HK-2 (cell line): Measurements from ENCODE around the gene CXXC5.

Experiments used
- DNase-seq: peaks from one replicate; pipeline ENCODE4 v3.0.0-alpha.2; 2018; ENCODE audit not compliant: unreplicated experiment

CXXC5 gene

DNA sequence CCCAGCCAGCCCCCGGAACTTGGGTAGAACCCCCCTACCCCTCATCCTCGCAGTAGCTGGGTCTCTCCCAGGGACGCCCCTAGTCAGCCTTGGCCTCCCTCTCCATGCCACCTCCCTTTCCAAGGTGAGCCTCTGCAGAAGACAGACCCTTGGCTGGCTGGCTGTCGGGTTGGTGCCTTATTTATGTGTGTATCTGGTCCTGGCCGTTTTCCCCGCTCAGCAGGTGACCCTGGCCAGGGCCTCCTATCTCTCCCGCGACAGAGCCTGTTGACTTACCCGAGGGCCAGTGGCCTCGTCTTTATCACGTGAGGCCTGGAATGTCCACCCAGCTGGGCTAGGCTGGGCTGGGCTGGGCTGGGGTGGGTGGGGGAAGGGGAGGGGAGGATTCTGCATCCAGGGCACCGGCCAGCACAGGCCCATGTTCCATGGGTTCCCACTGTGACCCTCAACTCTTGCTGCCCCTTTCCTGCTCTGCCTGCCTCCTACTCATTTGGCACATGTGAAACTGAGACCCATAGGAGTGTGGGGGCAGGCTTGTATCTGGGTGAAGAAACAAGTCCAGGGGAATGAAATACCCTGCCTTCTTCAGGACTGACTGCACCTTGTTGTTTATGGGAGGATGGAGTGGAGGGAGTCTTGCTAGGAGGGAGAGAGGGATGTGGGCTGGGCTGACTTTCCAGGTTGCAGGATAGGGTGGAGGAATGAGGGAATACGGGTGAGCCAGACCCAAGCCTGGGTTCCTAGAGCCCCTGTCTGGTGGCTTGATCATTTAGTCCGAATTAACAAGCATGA is 3.1 kb downstream of the CXXC5 start:
- peak; percentile 55 for DNase-seq

DNA sequence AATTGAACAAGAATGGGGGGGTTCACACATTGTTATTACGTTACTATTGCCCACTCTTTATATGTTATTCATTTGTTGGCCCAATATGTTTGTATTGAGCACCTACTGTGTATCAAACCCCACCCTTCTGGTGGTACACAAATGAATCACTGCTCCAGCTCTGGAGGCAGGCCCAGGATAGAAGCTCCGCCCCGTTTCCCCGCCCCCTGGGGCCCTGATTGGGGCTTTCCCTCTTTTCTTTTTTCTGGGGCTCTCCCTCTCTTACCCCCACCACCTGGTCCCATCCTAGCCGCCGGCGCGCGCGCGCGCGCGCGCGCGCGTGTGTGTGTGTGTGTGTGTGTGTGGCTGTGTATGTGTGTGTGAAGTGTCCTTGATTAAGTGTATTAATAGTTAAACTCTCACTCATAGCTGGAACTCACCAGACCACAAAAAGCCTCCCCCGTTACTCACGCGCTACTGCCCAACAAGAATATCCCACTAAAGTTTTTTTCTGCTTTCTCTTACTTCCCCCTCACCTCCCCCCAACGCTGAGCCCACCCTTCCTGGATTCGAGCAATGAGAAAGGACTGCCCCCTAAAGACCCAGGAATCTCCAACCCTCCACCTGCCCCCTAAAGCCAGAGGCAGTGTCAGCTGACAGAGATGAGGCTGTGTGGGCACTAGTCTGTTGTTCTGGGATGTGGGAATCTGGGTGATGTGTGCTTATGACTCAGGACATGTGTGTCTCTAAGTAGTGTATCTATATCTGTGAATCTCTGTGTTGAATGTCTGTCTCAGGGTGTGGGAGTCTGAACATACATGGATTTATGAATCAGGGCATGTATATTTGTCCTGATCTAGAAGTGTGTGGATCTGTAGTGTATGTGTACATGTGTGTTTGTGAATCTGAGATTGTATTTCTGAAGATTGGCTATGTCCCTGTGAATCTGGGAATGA is 4.0 kb downstream of the CXXC5 start:
- DNase-seq = peak; percentile 90

DNA sequence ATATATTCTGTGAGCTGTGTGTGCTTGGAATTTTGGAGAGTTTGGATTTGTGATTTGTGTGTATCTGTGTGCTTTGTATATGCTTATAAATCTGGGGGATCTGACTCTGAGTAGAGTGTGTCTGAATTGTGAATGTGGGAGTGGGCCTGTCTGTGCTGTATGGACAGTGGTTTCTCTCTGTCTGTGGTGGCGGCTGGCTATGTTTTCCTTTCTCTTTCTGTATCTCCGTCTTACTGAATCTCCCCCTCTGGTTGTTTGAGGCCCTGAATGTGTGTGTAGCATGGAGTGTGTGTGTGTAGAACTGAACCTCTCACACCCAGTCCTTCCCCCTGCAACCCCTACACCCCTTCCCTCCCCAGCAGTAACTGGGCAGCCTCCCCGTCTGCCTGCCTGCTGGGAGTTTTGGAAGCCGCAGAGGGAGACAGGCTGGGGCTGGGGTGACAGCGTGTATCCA is 4.7 kb downstream of the CXXC5 start:
- DNase-seq = no peak

DNA sequence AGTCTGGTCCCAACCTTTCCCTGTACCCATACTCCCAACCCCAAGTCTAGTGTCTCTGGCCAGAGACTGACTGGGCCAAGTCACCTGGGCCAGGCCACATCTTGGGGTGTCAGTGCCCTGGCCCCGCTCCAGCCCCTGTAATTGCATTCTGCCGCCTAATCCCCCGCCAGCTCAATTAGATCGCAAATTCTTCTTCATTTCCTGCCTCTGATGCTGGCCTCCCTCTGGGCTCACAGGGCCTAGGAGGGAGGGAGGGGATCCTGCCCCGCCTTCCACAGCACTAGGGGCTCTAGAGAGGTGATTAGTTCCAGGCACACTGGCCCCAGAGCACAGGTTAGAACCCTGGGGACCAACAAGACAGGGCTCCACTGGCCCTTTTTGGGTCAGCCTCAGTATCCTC is 5.5 kb downstream of the CXXC5 start:
- no peak for DNase-seq

DNA sequence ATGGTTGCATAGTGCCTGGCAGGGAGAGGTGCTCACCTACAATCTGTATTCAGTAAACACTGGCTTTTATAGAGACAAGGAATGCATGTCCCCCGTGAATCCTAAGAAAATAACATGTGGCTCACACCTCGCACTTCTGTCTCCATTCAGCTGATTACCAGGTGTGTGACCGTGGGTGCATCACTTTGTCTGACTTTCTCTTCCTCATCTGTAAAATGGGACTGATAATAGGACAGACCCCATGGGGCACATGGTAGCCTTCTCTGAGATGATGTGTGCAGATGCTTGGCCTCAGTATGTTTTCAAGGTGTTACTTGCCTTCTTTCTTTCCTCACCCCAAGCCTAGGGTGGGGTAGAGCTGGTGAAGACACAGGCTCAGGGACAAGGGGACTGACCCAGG is 6.3 kb downstream of the CXXC5 start:
- DNase-seq = no peak

DNA sequence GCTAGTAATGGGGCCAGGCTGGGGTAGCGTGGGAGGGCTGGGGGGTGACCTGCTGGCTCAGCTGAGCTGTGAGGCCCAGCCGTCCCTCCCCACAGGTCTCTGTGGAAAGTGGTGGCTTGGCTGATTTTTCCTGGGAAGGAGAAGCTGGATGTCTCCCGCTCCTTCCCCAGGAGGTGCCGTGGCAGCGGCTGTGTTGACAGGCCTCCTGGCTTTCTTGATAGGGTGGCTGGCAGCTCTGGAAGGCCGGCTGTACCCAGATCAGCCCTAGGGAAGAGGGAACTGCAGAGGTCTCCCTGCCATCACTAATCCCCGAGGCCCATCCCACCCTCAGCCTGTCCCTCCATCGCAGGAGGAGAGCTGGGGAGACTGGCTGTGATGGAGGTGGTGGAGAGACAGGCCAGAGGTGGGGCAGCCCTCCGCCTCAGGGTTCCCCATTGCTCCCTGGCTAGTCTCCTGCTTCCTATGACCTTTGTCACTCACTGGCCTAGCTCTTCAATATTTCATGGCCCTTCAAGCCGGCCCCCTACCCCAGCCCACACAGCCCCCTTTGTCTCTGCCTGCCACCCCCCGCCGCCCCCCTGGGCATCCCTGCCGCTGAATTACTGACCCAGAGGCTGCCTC is 6.8 kb downstream of the CXXC5 start:
- DNase-seq = no peak

DNA sequence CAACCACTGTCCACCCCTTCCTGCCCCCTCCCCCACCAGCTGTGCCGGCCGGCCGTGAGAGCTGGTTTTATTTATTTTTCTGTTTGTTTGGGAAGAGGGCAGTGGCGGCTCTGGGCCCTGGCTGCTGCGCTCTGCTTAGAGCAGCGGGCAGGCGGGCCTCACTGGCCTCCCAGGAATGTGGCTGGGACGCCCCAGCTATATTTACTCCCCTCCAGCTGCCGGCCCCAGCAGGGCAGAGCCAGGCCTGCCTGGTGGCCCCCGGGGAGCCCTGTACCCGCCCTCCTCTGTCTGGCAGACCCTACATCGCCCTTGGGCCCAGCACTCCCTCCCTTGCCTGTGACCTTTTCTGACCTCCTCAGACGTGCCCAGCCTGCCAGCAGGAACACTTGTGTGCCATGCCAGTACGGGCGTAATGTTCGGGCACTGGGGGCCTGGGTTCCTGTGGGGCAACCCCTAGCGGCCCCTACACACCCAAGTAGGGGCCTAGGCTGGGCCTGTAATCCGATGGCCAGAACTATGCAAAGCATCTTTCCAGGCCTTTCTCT is 7.7 kb downstream of the CXXC5 start:
- no peak for DNase-seq

DNA sequence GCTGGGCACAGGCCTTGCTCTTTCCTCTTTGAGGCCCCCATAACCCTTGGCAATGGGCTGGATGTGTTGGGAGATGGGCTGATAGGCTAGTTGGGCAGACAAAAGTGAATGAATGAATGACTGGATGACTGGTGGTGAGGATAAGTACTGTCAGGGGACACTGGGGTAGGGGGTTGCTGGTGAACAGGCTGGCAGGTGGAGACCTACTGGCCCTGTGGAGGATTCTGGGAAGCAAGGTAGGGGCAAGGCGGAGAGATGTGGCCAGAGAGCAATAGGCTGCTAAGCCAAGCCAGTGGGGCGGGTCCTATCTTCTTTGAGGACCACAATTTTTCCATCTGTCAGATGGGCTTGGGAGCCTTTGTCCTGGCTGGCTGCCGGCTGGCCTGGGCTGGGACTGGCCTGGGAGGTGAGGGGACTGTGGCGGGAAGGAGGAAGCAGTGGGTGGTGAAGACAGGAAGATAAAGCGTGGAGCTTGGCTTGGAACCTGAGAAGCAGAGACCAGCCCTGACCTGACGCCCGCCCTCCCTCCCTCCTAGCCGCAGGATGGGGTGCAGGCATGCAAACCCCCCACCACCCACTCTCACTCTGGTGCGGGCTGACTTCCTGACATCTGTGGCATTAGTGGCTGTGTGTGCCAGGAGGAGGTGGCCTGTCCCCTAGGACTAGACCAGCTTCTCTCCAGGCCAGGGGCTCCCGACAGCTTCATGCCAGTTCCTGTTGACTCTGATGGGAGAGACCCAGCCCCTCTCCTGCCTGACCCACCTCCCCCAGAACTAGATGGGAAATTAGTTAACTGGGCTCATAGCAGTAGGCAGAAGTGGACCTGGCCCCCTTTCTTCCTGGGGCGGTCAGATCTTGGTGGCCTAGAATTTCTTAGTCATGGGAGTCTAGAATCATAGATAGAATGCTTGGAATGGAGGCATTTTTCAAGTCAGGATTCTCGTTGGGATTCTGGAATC is 9.5 kb downstream of the CXXC5 start:
- DNase-seq = peak; percentile 59

DNA sequence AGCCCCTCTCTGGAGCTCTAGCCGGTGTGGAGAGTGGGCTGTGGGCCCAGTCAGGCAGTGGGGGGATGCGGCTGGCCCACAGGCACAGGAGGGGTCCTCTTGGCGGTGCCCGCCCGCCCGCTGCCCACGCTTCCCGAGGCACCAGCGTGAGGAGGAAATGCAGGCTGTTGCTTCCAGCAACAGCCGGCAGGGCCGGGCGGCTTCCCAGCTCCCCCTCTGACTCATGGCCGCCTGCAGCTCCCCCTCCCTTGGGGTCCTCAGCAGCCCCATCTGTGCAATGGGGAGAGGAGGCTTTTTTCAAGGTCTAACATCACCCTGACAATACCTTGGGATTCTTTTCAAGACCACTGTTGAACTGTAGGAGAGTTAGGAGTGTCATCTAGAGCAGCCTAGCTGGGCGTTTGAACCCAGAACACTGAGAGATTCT is 10.4 kb downstream of the CXXC5 start:
- peak; percentile 51 for DNase-seq

DNA sequence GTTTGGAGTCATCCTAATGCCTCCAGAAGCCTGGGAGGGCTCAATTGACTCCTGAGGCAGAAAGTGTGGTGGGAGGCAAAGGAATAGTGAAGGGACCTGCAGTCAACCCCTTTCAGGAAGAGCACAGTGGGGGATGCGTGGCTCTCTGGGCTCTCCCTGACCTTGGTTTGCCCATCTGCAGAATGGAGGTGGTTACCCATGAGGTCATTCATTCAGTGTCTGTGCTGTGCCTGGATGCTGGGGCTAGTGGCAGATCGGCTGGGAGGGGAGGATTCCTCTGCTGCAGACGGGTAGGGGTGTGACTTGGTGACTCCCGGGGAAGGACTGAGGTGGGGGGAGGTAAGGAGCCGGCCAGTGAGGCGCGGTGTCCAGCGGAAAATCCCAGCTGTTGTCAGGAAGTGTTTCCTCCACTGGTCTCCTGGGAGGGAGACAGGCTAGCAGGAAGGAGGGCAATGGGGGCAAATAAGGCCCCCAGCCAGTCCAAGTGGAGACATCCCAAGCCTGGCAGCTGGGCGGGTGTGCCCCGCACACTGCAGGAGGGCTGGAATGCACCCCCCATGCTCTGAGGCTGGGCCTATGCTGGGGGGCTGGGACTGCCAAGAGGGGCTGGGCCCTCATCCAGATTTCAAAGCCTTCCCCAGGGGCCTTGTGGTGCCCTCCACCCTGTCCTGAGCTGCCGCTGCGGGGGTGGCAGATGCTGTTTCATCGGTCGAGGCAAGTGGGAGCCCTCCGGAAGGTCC is 10.9 kb downstream of the CXXC5 start:
- DNase-seq = peak; percentile 85

DNA sequence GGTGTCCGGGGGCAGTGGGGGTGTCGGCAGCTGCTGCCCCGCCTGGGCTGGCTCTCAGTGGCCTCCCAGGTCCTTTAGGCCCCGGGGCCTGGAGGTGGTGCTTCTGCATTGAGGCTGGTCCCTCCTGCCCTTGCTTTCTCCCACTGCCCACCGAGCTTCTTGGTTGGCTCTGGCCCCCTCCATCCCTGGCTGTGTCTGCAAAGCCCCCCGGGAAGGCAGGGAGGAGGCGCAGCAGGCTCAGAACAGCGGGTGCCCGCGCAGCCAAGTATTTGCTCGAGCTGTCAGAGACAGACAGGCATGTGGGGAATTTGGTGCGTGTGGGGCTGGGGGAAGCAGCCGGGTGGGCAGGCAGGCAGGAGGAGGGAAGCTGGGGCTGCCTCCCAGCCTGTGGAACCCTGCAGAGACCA is 11.5 kb downstream of the CXXC5 start:
- DNase-seq = no peak

DNA sequence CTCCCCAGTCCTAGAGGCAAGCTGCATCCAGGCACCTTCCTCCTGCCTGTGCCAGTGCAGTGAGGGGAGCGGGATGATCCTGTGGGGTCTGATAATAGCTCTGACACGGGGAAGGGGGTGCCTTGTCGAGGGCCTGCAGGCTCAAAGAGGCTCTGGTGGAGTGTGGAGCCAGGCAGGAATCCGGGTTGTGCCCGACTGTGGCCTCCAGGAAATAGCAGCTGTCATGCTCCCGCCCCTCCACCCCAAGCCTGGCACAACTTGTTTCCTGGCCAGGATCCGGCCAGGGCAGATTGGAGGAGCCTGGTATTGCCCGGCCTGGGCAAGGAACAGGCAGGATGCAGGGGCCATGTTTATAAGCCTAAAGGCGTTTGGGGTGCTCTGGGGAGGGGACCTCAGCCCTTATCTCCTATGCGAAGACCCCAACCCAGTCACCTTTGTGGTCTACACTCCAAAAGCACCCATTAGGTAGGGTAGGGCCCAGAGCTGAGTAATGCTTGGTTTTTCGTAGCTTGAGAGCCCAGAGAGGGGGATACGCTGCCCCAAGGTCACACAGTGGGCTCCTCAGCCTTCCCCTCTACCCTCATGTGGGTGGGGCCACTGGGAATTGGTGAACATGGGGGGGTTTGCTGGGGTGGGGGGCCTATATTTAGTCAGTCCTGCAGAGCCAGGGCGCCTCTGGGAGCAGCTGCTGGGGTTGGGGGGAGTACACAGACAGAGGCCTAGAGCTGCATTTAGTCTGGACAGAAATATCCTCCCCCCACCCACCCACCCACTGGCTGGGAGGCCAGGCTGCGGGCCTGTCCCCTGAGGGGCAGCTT is 12.2 kb downstream of the CXXC5 start:
- DNase-seq = peak; percentile 70

DNA sequence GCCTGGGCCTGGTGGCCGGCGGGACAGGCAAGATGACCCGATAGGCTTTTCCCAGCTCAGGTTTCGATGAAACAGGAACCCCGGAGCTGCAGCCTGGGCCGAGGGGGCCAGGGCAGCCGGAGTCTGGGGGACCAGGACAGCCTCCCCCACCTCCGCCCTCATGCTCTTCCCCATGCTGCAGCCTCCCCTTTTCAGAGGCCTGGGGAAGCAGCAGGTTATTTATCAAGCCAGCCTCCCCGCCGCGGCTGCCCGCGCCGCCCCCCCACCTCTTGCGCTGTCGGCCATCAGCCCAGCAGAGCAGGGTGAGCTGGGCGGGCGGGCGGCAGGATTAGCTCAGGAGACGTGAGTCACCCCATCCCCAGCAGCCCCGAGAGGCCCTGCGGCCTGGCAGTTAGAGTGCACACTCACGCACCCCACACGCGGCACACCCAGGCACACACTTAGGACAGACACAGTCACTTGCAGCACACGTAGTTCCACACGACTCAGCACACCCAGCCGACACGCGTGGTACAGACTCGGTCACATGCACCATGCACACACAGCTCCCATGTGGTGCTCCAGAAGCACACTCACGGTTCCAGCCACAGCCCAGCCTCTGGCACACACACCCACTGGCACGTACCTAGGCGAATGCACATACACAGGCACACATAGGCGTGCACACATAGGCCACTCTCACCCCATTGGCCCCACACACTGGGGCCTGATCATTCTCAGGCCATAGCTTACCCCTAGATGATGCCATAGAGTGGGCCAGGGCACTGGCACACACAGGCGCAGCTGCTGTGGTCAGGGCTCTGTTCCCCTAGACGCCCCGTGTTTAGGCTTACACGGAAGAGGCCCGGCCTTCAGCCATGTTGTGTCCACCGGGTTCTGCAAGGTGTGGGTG is 13.0 kb downstream of the CXXC5 start:
- DNase-seq = peak; percentile 89

DNA sequence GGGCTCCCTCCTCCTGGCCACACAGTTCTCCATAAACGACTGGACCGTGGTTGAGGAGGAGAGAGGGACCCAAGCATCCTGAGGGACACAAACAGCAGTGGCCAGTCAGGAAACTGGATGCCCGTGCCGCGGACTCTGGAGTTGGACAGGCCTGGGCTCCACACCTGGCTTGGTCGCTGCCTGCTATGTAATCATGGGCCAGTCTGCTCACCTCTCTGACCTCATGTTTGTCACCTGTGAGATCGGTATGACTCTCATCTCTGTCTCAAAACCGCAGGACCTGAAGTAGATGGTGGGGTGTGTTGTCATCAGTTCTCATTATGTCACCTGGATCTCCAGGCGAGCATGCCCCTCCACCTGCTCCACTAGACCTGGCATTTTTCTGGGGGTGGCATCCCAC is 14.5 kb downstream of the CXXC5 start:
- no peak for DNase-seq

DNA sequence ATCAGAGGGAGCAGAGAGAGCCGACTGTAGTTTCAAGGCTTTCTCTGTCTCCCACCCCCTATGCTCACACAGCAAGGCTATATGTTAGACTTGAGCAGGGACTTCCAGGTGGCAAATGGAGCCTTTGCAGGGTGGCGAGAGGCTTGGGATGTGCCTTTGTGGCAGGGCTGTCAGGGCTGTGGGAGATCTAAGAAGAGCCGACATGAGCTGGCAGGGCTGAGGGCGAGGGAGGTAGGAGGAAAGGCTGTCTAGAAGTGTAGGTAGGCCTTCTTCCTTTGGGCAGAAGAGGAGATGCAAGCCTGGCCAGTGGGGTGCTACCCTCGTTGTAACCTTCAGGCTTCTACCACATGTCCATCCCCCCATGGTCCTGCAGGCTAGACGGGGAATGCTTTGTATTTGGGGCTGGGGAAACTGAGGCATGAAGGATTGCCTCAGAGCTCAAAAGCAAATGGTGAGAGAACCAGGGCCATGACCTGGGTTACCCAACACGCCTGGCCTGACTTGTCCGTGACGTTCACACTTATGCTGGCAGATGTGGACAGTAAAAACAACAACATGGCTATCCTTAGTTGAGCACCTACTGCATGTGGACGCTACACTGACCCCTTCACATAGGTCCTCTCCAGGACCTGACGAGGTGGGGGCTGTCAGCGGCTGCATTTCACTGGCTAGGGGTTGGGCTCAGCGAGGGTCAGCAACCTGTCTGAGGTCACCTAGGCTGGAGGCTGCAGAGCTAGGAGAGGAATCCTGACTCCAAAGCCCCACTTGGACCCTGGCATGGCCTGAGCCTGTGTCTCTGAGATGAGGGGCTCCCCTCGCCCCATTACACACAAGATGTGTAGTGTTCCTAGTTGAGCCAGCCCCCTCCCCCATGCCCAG is 15.3 kb downstream of the CXXC5 start:
- DNase-seq = no peak

DNA sequence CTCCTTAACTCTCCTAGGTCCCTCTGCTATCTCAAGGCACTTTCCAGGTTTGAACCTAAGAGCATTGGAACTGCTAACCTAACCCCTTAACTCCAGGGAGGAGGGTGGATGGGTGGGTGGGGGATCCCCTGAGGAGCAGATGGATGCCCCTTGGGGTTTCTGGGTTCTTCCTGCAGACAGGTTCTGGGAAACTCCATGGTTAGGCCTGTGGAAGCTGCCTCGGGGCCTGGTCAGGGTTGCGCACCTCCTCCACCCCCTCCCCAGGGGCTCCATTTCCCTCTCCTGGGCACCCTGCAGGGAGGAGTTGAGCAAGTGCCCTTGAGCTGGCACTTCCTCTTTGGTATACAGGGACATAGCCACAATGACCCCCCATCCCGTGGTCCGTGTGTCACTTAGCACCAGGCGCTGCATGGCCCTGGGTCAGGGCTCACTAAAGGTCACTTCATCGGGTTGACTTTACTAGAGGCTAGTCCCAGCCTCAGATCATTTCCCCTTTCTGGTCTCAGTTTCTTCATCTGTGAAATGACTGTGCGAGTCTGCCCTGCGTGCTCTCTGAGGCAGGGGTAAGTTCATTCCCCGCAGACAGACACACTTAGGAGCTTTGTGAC is 16.0 kb downstream of the CXXC5 start:
- no peak for DNase-seq
